HCT116 (cell line): ENCODE measurements around the gene GABRP. TPM values are rescaled to one million over a fixed set of nuclear protein-coding genes. Genes with fewer than 3 reads are reported as not detected.

Experiments
- ATAC-seq: fragments of 200-7000 bp; cut with Tn5 transposase; 2 replicates; pipeline ENCODE4 v1.9.1; 2020; ENCODE audit warnings: mild to moderate bottlenecking, moderate library complexity
- BruUV-seq: library from RNA; stranded (reverse); fragments of 400-500 nt; replicated peaks from 2 replicates; lab custom pipeline; 2021; lab: Mats Ljungman, UMichigan
- CTCF ChIA-PET: fragments of 300-600 bp; sonication (Branson Sonifier 250); formaldehyde crosslinking; loops from one replicate; lab custom pipeline; 2021; ENCODE audit warnings: antibody characterized with exemption; lab: Charles Lee
- POLR2A ChIA-PET: fragments of 300-600, 350-600 bp; sonication (Branson Sonifier 250); formaldehyde crosslinking; loops from one replicate; lab custom pipeline; 2021; ENCODE audit warnings: antibody characterized with exemption; lab: Charles Lee
- RAD21 ChIA-PET, 2 experiments: fragments of 300-600 bp; sonication (Branson Sonifier 250); formaldehyde crosslinking; loops; one replicate each; lab custom pipeline; 2023; ENCODE audit warnings: low total read pairs in 2 of 2; ENCODE audit not compliant: uncharacterized antibody in 2 of 2, unreplicated experiment in 2 of 2, low non-redundant PET in 1 of 2; lab: Charles Lee
- DNase-seq: peaks from one replicate; pipeline ENCODE4 v3.0.0-alpha.2; 2010; ENCODE audit warnings: low read depth, low spot score
- H2AFZ ChIP-seq: fragments of 200-600 bp; shearing (Covaris generic), sonication (generic); 2 replicates; pipeline ENCODE4 v1.6.1; 2017; ENCODE audit warnings: low read depth, mixed run types, mixed read lengths, antibody characterized with exemption, low read length; ENCODE audit not compliant: poor library complexity, severe bottlenecking
- H3K27ac ChIP-seq: 2 replicates; pipeline ENCODE4 v1.5.1; 2012; ENCODE audit warnings: low read depth, low read length
- H3K27me3 ChIP-seq: fragments of 200-600 bp; sonication (generic); 2 replicates; pipeline ENCODE4 v1.6.1; 2016; ENCODE audit warnings: mixed run types, low read length, mixed read lengths; ENCODE audit not compliant: insufficient read depth
- H3K36me3 ChIP-seq, 2 experiments: fragments of 200-500 bp in 1 of 2; fragments of 200-600 bp in 1 of 2; sonication (Bioruptor generic) in 1 of 2; sonication (generic) in 1 of 2; 2 replicates each; pipeline versions ENCODE4 v1.5.1 to v1.6.1; 2014 to 2016; ENCODE audit warnings: low read length in 2 of 2, inconsistent platforms in 1 of 2, mixed read lengths in 1 of 2, mixed run types in 1 of 2; ENCODE audit not compliant: insufficient read depth in 2 of 2, control insufficient read depth in 1 of 2
- H3K4me1 ChIP-seq, 2 experiments: fragments of 200-600 bp in 1 of 2; sonication (generic) in 1 of 2; 2 replicates each; pipeline versions ENCODE4 v1.5.1 to v1.6.1; 2012 to 2017; ENCODE audit warnings: low read length in 2 of 2, inconsistent platforms in 1 of 2, mild to moderate bottlenecking in 1 of 2, mixed read lengths in 1 of 2, mixed run types in 1 of 2, moderate library complexity in 1 of 2; ENCODE audit not compliant: insufficient read depth in 2 of 2, control insufficient read depth in 1 of 2
- H3K4me2 ChIP-seq: fragments of 200-600 bp; sonication (generic); 2 replicates; pipeline ENCODE4 v1.6.1; 2017; ENCODE audit warnings: mixed run types, low read length, mixed read lengths
- H3K4me3 ChIP-seq, 2 experiments: fragments of 200-600 bp in 1 of 2; sonication (generic) in 1 of 2; replicated peaks in 1 of 2; 2 replicates each; pipeline ENCODE4 v1.5.1; 2011 to 2016; ENCODE audit warnings: low read length in 2 of 2, control low read depth in 1 of 2, low read depth in 1 of 2, mild to moderate bottlenecking in 1 of 2, mixed read lengths in 1 of 2, mixed run types in 1 of 2
- H3K79me2 ChIP-seq: fragments of 200-600 bp; sonication (generic); 2 replicates; pipeline ENCODE4 v1.6.1; 2017; ENCODE audit warnings: mild to moderate bottlenecking, mixed run types, low read length, moderate library complexity, mixed read lengths; ENCODE audit not compliant: insufficient read depth
- H3K9ac ChIP-seq: fragments of 200-600 bp; sonication (generic); 2 replicates; pipeline ENCODE4 v1.6.1; 2016; ENCODE audit warnings: low read length, mixed read lengths
- H3K9me2 ChIP-seq: fragments of 200-600 bp; sonication (generic), shearing (Covaris generic); 2 replicates; pipeline ENCODE4 v1.6.1; 2017; ENCODE audit warnings: mixed run types, mild to moderate bottlenecking, moderate library complexity; ENCODE audit not compliant: insufficient read depth
- H3K9me3 ChIP-seq, 2 experiments: fragments of 200-500 bp in 1 of 2; fragments of 200-600 bp in 1 of 2; sonication (Bioruptor generic) in 1 of 2; sonication (generic) in 1 of 2; 2 replicates each; pipeline ENCODE4 v1.6.1; 2014 to 2017; ENCODE audit warnings: low read length in 2 of 2, mixed read lengths in 2 of 2, inconsistent platforms in 1 of 2, low read depth in 1 of 2, mild to moderate bottlenecking in 1 of 2, mixed run types in 1 of 2, moderate library complexity in 1 of 2; ENCODE audit not compliant: control insufficient read depth in 1 of 2, insufficient read depth in 1 of 2
- H4K20me1 ChIP-seq: fragments of 200-600 bp; sonication (generic), shearing (Covaris generic); 2 replicates; pipeline ENCODE4 v1.6.1; 2017; ENCODE audit warnings: mixed run types, mild to moderate bottlenecking, moderate library complexity; ENCODE audit not compliant: insufficient read depth
- ATF3 ChIP-seq: IDR thresholded peaks from 2 replicates; pipeline ENCODE4 v1.6.1; 2012
- CEBPB ChIP-seq: IDR thresholded peaks from 2 replicates; pipeline ENCODE4 v1.6.1; 2012; ENCODE audit warnings: low read depth
- CTCF ChIP-seq, 3 experiments: fragments of 200-600 bp in 1 of 3; sonication (generic) in 1 of 3; IDR thresholded peaks in 2 of 3; conservative IDR thresholded peaks in 1 of 3; 2 replicates each; pipeline ENCODE4 v1.5.1; 2012 to 2017; ENCODE audit warnings: low read depth in 2 of 3, low read length in 2 of 3, antibody characterized with exemption in 1 of 3, borderline replicate concordance in 1 of 3, control low read depth in 1 of 3, mild to moderate bottlenecking in 1 of 3, mixed read lengths in 1 of 3, mixed run types in 1 of 3, moderate library complexity in 1 of 3; ENCODE audit not compliant: insufficient read depth in 1 of 3
- EZH2phosphoT487 ChIP-seq: fragments of 200-600 bp; IDR thresholded peaks from 2 replicates; pipeline ENCODE4 v1.6.1; 2018; ENCODE audit warnings: antibody characterized with exemption, borderline replicate concordance
- FOSL1 ChIP-seq: IDR thresholded peaks from 2 replicates; pipeline ENCODE4 v1.6.1; 2012; ENCODE audit warnings: low read depth
- JUND ChIP-seq: IDR thresholded peaks from 2 replicates; pipeline ENCODE4 v1.6.1; 2012
- POLR2A ChIP-seq: IDR thresholded peaks from 2 replicates; pipeline ENCODE4 v1.7.0; 2011; ENCODE audit warnings: borderline replicate concordance; ENCODE audit not compliant: insufficient read depth, insufficient read length; ENCODE audit errors: extremely low read depth
- RAD21 ChIP-seq: IDR thresholded peaks from 2 replicates; pipeline ENCODE4 v1.6.1; 2012; ENCODE audit warnings: low read depth, mild to moderate bottlenecking
- SRF ChIP-seq: IDR thresholded peaks from 2 replicates; pipeline ENCODE4 v1.6.1; 2012; ENCODE audit warnings: low read depth
- ZBTB33 ChIP-seq: IDR thresholded peaks from 2 replicates; pipeline ENCODE4 v1.6.1; 2011; ENCODE audit warnings: mild to moderate bottlenecking, low read length, moderate library complexity; ENCODE audit not compliant: insufficient replicate concordance; ENCODE audit errors: extremely low read depth
- ZNF274 ChIP-seq: fragments of 200-500 bp; sonication (Bioruptor generic); IDR thresholded peaks from 2 replicates; pipeline ENCODE4 v1.6.1; 2014; ENCODE audit warnings: mild to moderate bottlenecking, low read depth, low read length, inconsistent platforms
- intact Hi-C: fragments of 100-400 bp; cut with micrococcal nuclease; formaldehyde crosslinking; loops from 2 replicates; pipeline ENCODE4 v1.10.0; 2022
- total RNA-seq: library from RNA; stranded (reverse); gene quantifications from one replicate; pipeline ENCODE4 v1.2.1, GENCODE V29; 2021; ENCODE audit not compliant: unreplicated experiment

Gene GABRP
- total RNA-seq, 1 experiment from 2014 or later = not detected

- Histone ChIP-seq H3K4me2 (no peak overlapping the region), H3K79me2 (no peaks in the 10 kb centered on the region), H3K27ac (no peak overlapping the region), H3K4me3 (no peak overlapping the region), H3K9me2 (no peaks in the 10 kb centered on the region), H3K4me1 (no peaks in the 10 kb centered on the region), H4K20me1 (no peaks in the 10 kb centered on the region), H3K9me3 (no peaks in the 10 kb centered on the region), H3K9ac (no peak overlapping the region), H2AFZ (no peak overlapping the region), H3K27me3 (0 out of 2 replicates have a peak, but pooled peaks cover 4% of the 10 kb centered on the region), H3K36me3 (no peaks in the 10 kb centered on the region)
- no TSS peak for BruUV-seq
- intact Hi-C loops = loop anchor here (5.0 kb wide), 1 partner anchor 356 kb away; no protein-coding TSS in a partner anchor
- no peak for TF ChIP-seq ATF3
- TF ChIP-seq POLR2A = no peak
- TF ChIP-seq ZNF274 = no peak
- TF ChIP-seq CEBPB = no peak
- ATAC-seq (no peak), DNase-seq (no peak)
- POLR2A ChIA-PET = no interaction called here
- RAD21 ChIA-PET = no interaction called here
- CTCF ChIA-PET = interaction anchor here (3.4 kb wide), 1 partner anchor 46 kb away, joined by 113 read pairs; no protein-coding TSS in a partner anchor
Observed at GRCh38 chr5:170792878-170793277, 9.4 kb downstream of the GABRP start.

- CTCF ChIA-PET = no interaction called here
- POLR2A ChIA-PET = no interaction called here
- no peaks in the 10 kb centered on the region for H3K36me3 ChIP-seq
- H3K27ac ChIP-seq = no peak overlapping the region
- H3K9me3 ChIP-seq = no peaks in the 10 kb centered on the region
- BruUV-seq = no TSS peak
- TF ChIP-seq RAD21 (no peak), SRF (no peak), ZBTB33 (no peak), EZH2phosphoT487 (no peak), FOSL1 (no peak), CTCF (IDR thresholded peaks at IDR 0.05 in 2 of 3, conservative IDR thresholded peaks at IDR 0.05 in 1 of 3; ENCODE audit: borderline replicate concordance in 1 of 3, insufficient read depth in 1 of 3, low read depth in 2 of 3, low read length in 2 of 3) (no peak), CEBPB (no peak), JUND (no peak)
- TF ChIP-seq, all 23 proteins: peak for 0
- DNase-seq = no peak
- intact Hi-C loops = no loop called here
- Histone ChIP-seq H2AFZ (no peak overlapping the region), H3K4me2 (no peak overlapping the region), H3K4me1 (no peaks in the 10 kb centered on the region), H3K9ac (no peak overlapping the region), H3K4me3 (no peak overlapping the region), H3K9me2 (no peaks in the 10 kb centered on the region), H3K27me3 (0 out of 2 replicates have a peak, but pooled peaks cover 4% of the 10 kb centered on the region), H4K20me1 (no peaks in the 10 kb centered on the region), H3K79me2 (no peaks in the 10 kb centered on the region)
- no peak for ATAC-seq
- RAD21 ChIA-PET = no interaction called here
Observed at GRCh38 chr5:170795154-170795553, 11.6 kb downstream of the GABRP start.
